Esophagus squamous epithelium (tissue), 5 donors: ENCODE data around the gene AEBP1. TPM values are rescaled to one million over a fixed set of nuclear protein-coding genes. Genes with fewer than 3 reads are reported as not detected.

Experiments used
- DNase-seq: peaks from one replicate; lab custom pipeline; 2025; lab: John Stamatoyannopoulos, UW
- H3K27ac ChIP-seq, 4 donors: fragments of 200-600 bp; sonication (generic); one replicate each; pipeline ENCODE4 v1.5.1; 2016 to 2019; ENCODE audit warnings: mild to moderate bottlenecking in 1 of 4
- H3K27me3 ChIP-seq, 4 donors: fragments of 200-600 bp; sonication (generic); 1 replicate in 3 of 4; 2 replicates in 1 of 4; pipeline versions ENCODE4 v1.5.1 to v1.6.0; 2017 to 2021; ENCODE audit warnings: antibody characterized with exemption in 1 of 4
- H3K36me3 ChIP-seq, 3 donors: fragments of 200-600 bp; sonication (generic); one replicate each; pipeline ENCODE4 v1.5.1; 2016 to 2019
- H3K4me1 ChIP-seq, 3 donors: fragments of 200-600 bp; sonication (generic); one replicate each; pipeline ENCODE4 v1.5.1; 2017 to 2019
- H3K4me3 ChIP-seq, 4 donors: fragments of 200-600 bp; sonication (generic); 1 replicate in 3 of 4; 2 replicates in 1 of 4; pipeline ENCODE4 v1.5.1; 2016 to 2019; ENCODE audit warnings: mild to moderate bottlenecking in 2 of 4, moderate library complexity in 1 of 4
- H3K9me3 ChIP-seq, 3 donors: fragments of 200-600 bp; sonication (generic); one replicate each; pipeline ENCODE4 v1.5.1; 2016 to 2019
- POLR2A ChIP-seq, 4 donors: fragments of 450-650 bp; IDR thresholded peaks; one replicate each; pipeline ENCODE4 v1.6.1; 2017; ENCODE audit warnings: antibody characterized with exemption in 4 of 4, mild to moderate bottlenecking in 4 of 4, moderate library complexity in 3 of 4
- WGBS, 2 donors: methylation state at CpG; one replicate each; pipeline ENCODE4 v1.1.5; 2018; 5-methylcytosine and 5-hydroxymethylcytosine counted together
- intact Hi-C: fragments of 100-400 bp; cut with DNase I; formaldehyde crosslinking; loops from one replicate; pipeline ENCODE4 v1.15.0; 2022
- total RNA-seq, 4 donors: library from RNA; depleted of rRNA; stranded (reverse); fragments of >200 nt; gene quantifications; one replicate each; pipeline ENCODE4 v1.1.0, GENCODE V29; 2016
- TF ChIP-seq, protein P1 (sequence below), 6 experiments: fragments of 450-650 bp in 4 of 6; fragments of 200-600 bp in 2 of 6; sonication (generic) in 2 of 6; IDR thresholded peaks; one replicate each; pipeline ENCODE4 v1.5.1; 2016 to 2019; ENCODE audit warnings: antibody characterized with exemption in 6 of 6, mild to moderate bottlenecking in 4 of 6, moderate library complexity in 4 of 6
- donor health status: DM: yes; HTN: yes; CAD: no.

The AEBP1 gene
- total RNA-seq, 4 donors from 2014 or later: 4.6 to 83.9 (median 25.2) TPM

DNA sequence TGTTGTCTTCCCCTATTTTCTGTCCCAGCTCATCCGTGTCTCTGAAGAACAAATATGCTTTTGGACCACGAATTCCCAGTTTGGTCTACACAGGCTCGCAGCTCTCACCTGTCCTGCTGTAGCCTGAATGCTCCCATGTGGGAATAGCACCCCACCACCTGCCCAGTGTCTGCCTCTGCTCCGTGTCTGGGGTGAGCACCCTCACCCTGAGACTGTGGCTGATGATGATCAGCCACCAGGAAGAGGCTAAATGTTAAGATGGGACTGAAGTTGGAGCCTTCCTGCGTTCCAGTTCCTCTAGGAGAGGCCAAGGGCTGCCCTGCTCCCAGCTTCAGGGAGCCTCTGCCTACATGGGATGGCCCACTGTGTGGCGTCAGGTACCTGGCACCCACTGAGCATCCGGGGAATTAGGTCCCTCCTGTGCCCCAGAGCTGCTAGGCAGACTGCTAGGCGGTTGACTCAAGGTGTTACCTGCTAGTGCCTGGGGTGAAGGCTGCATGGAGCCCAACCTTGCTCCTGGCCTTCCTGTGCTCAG, 42.4 kb upstream of the AEBP1 start:
- Histone ChIP-seq H3K4me3 (no peak overlapping the region), H3K9me3 (no peaks in the 10 kb centered on the region), H3K4me1 (peaks cover 24 to 73% (median 40%) of the 10 kb centered on the region in 3 donors), H3K27me3 (no peaks in the 10 kb centered on the region), H3K27ac (no peak overlapping the region), H3K36me3 (peaks cover 43 to 63% (median 59%) of the 10 kb centered on the region in 3 donors)
- TF ChIP-seq POLR2A (IDR thresholded peaks at IDR 0.05): no peak
- TF ChIP-seq, protein P1, sequence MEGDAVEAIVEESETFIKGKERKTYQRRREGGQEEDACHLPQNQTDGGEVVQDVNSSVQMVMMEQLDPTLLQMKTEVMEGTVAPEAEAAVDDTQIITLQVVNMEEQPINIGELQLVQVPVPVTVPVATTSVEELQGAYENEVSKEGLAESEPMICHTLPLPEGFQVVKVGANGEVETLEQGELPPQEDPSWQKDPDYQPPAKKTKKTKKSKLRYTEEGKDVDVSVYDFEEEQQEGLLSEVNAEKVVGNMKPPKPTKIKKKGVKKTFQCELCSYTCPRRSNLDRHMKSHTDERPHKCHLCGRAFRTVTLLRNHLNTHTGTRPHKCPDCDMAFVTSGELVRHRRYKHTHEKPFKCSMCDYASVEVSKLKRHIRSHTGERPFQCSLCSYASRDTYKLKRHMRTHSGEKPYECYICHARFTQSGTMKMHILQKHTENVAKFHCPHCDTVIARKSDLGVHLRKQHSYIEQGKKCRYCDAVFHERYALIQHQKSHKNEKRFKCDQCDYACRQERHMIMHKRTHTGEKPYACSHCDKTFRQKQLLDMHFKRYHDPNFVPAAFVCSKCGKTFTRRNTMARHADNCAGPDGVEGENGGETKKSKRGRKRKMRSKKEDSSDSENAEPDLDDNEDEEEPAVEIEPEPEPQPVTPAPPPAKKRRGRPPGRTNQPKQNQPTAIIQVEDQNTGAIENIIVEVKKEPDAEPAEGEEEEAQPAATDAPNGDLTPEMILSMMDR (IDR thresholded peaks at IDR 0.05): no peak
- intact Hi-C loops: no loop called here
- DNase-seq: no peak
- WGBS, 2 donors: 81 to 84% methylated on average over 3 to 5 of the region's 8 CpGs

DNA sequence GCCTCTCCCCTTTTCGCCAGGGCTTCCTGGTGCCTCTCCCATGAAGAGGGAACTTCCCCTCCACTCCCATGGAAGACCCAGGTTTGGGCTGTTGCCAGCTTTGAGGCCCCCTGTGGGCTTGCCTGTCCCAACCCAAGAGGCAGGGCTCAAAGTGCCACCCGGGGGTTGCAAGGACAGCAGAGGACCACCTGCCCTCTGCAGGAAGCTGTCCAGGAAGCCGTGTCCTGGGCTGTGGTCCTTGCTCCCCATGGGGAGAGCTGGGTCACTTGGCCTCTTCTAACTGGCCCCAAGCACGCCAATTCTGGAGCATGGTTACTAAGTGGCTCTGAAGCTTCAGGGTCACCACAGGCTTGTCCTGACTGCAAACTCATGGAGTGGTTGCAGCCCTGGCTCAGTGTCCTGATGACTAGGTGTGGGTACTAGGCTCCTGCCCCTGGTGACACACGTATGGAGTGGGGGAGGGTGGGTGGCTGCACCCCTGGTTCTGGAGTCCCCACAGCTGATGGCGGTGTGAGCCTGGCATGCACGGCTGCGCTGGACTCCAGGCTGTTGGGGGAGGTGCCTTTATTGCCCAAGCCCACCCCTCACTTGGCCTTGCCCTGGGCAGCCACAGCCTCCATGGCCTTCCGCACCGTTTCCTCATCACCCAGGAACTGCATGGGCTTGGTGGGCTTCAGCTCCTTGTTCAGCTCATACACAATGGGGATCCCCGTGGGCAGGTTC, 41.8 kb upstream of the AEBP1 start:
- peaks cover 24 to 67% (median 36%) of the 10 kb centered on the region in 3 donors for H3K4me1 ChIP-seq
- TF ChIP-seq POLR2A (IDR thresholded peaks at IDR 0.05): no peak
- TF ChIP-seq, protein P1 (IDR thresholded peaks at IDR 0.05): no peak
- H3K27ac ChIP-seq: no peak overlapping the region

DNA sequence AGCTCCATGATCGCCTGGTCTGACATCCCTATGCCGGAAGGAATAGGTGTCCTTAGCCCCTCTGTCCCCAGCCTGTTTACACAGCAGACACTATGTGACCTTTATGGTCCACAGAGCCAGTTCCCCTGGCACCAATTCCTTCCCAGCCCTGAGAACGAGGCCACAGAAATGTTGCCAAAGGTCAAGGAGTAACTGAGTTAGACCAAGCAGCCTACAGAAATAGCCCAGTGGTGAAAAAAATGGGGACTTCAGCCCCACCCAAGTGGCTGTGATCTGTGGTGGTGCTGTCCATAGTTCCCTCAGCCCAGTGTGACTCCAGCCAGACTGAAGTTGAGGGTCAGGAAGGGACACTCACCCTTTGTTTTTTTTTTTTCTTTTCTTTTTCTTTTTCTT, 41.2 kb upstream of the AEBP1 start:
- Histone ChIP-seq H3K4me3 (no peak overlapping the region), H3K36me3 (peaks cover 32 to 51% (median 47%) of the 10 kb centered on the region in 3 donors), H3K27me3 (no peaks in the 10 kb centered on the region), H3K9me3 (no peaks in the 10 kb centered on the region), H3K27ac (no peak overlapping the region), H3K4me1 (peaks cover 24 to 61% (median 34%) of the 10 kb centered on the region in 3 donors)
- no peak for DNase-seq
- no peak for TF ChIP-seq POLR2A (IDR thresholded peaks at IDR 0.05)
- TF ChIP-seq, protein P1 (IDR thresholded peaks at IDR 0.05): no peak
- intact Hi-C loops: no loop called here
- WGBS, 2 donors: 75% methylated on average over 1 of the region's 3 CpGs; no CpG with 5 or more reads in 1 of the 2 donors

More for the DNA sequence above, 41.8 kb upstream of the AEBP1 start:
- Histone ChIP-seq H3K9me3 (no peaks in the 10 kb centered on the region), H3K4me3 (no peak overlapping the region), H3K27me3 (no peaks in the 10 kb centered on the region), H3K36me3 (peaks cover 37 to 57% (median 52%) of the 10 kb centered on the region in 3 donors)
- WGBS, 2 donors: 83 to 100% methylated on average over 1 to 5 of the region's 11 CpGs
- no peak for DNase-seq
- intact Hi-C loops: no loop called here

DNA sequence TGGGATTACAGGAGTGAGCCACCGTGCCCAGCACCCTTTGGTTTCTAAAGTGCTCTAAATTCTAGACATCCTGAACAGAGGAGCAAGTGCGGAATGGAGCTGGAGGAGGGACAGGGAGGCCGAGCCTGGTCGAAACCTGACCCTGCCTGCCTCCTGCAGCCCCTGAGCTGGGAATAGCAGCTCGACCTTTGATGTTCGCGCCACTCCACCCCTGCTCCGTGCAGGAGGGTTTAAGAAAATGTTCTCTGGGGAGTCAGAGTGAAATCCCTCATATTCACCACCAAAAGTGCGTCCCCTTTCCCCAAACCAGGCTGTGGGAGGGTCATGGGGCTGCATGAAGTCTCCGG, 40.6 kb upstream of the AEBP1 start:
- H3K27me3 ChIP-seq: no peaks in the 10 kb centered on the region
- peaks cover 26 to 45% (median 40%) of the 10 kb centered on the region in 3 donors for H3K36me3 ChIP-seq
- intact Hi-C loops: no loop called here
- no peak for DNase-seq
- H3K4me1 ChIP-seq: peaks cover 18 to 55% (median 34%) of the 10 kb centered on the region in 3 donors
- H3K4me3 ChIP-seq: no peak overlapping the region
- H3K9me3 ChIP-seq: no peaks in the 10 kb centered on the region
- peak overlapping the region in 2 of 4 donors; percentile 4 to 13 for H3K27ac ChIP-seq
- no peak for TF ChIP-seq POLR2A (IDR thresholded peaks at IDR 0.05)
- TF ChIP-seq, protein P1 (IDR thresholded peaks at IDR 0.05): no peak
- 44 to 61% methylated on average over 3 to 6 of the region's 10 CpGs for WGBS, 2 donors
